ENCODE measurements around the gene THSD7B. TPM values are rescaled to one million over a fixed set of nuclear protein-coding genes. Genes with fewer than 3 reads are reported as not detected.
A peak's percentile ranks its signal among the peaks of the same experiment; 100 is the strongest.

THSD7B gene
- total and polyA plus RNA-seq, 8 donors, result 0.13 to 4.5 (median 2.7) TPM

DNA sequence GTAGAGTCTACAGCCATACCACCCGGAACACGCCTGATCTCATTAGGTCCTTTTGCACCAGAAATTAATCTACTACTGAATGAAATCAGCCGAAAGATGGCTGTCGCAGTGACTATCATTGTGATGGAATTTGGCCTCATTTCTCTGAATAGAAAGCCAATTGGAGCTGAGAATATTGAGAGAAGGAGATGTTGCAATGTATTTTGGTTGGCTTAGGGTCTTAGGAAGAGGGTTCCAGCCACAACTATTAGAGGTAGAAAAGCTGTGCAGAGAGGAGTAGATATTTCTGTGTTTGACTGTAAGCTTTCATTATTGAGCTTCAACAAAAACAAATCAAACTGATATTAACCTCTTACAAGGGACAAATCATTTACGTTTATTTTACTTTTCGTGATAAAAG, 98.1 kb downstream of the THSD7B start:
- Histone ChIP-seq H3K27me3 (no peaks in the 10 kb centered on the region), H3K36me3 (no peaks in the 10 kb centered on the region), H3K9me3 (no peaks in the 10 kb centered on the region), H3K4me1 (no peaks in the 10 kb centered on the region), H3K4me3 (no peak overlapping the region), H3K27ac (no peak overlapping the region)
- intact Hi-C loops (cut with DNase I), result no loop called here
- ATAC-seq, result no peak
- TF ChIP-seq, protein P1, sequence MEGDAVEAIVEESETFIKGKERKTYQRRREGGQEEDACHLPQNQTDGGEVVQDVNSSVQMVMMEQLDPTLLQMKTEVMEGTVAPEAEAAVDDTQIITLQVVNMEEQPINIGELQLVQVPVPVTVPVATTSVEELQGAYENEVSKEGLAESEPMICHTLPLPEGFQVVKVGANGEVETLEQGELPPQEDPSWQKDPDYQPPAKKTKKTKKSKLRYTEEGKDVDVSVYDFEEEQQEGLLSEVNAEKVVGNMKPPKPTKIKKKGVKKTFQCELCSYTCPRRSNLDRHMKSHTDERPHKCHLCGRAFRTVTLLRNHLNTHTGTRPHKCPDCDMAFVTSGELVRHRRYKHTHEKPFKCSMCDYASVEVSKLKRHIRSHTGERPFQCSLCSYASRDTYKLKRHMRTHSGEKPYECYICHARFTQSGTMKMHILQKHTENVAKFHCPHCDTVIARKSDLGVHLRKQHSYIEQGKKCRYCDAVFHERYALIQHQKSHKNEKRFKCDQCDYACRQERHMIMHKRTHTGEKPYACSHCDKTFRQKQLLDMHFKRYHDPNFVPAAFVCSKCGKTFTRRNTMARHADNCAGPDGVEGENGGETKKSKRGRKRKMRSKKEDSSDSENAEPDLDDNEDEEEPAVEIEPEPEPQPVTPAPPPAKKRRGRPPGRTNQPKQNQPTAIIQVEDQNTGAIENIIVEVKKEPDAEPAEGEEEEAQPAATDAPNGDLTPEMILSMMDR (IDR thresholded peaks at IDR 0.05), result no peak
- DNase-seq, result no peak

- Histone ChIP-seq H3K27me3 (no peaks in the 10 kb centered on the region), H3K4me1 (no peaks in the 10 kb centered on the region), H3K4me3 (no peak overlapping the region), H3K36me3 (no peaks in the 10 kb centered on the region), H3K9me3 (no peaks in the 10 kb centered on the region), H3K27ac (no peak overlapping the region)
- intact Hi-C loops (cut with DNase I), result no loop called here
- DNase-seq (no peak), ATAC-seq (no peak)
- TF ChIP-seq, protein P1 (IDR thresholded peaks at IDR 0.05), result no peak
Measured at GRCh38 chr2:136863874-136864273, 98.5 kb downstream of the THSD7B start.

DNA sequence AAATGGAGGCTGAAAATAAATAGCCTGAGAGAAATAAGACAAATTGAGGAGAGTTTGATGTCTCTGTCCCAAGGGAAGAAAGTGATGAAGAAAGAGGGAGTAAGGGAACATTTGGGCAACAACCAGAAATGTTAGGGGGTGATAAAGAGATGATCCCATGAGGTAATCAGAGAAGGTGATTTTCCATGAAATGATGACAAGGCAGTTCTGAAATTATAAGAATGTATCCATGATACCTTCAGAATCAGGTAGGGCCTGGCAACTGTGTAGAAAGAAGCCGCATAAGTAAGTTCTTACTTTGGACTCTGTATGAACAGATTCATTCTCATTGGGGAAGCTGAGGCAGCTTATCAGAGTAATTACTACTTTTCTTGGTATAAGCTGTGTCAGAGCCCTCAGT, 106.1 kb downstream of the THSD7B start:
- H3K9me3 ChIP-seq, result no peaks in the 10 kb centered on the region
- TF ChIP-seq, protein P1 (IDR thresholded peaks at IDR 0.05), result no peak
- H3K27ac ChIP-seq, result no peak overlapping the region
- H3K27me3 ChIP-seq, result no peaks in the 10 kb centered on the region
- ATAC-seq (no peak), DNase-seq (no peak)
- no peak overlapping the region for H3K4me3 ChIP-seq
- intact Hi-C loops (cut with DNase I), result no loop called here
- no peaks in the 10 kb centered on the region for H3K4me1 ChIP-seq
- H3K36me3 ChIP-seq, result no peaks in the 10 kb centered on the region

- Histone ChIP-seq H3K27ac (no peak overlapping the region), H3K27me3 (no peaks in the 10 kb centered on the region), H3K9me3 (no peaks in the 10 kb centered on the region), H3K4me1 (no peaks in the 10 kb centered on the region), H3K36me3 (no peaks in the 10 kb centered on the region), H3K4me3 (no peak overlapping the region)
- intact Hi-C loops (cut with DNase I), result no loop called here
- ATAC-seq (peak; percentile 43), DNase-seq (no peak)
- TF ChIP-seq, protein P1 (IDR thresholded peaks at IDR 0.05), result no peak
Measured at GRCh38 chr2:136874258-136874657, 108.9 kb downstream of the THSD7B start.

DNA sequence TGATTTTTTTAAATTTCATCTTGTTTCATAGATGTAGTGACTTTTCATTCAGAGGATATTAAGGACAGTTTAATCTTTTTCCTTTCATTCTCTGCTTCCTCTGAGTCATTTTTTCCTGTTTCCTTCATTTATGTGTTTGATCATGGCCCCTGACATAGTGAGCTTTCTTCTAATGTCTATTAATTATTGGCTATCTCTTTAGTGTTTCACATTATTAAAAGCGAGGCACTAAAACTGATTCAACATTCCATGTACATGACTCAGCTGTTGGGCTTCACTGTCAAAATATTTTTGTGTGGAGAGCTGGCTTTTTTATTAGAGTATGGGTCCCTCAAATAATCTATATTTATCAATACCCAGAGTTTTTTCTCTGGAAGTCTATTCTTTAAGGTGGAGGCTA, 125.8 kb downstream of the THSD7B start:
- intact Hi-C loops (cut with DNase I), result no loop called here
- H3K9me3 ChIP-seq, result no peaks in the 10 kb centered on the region
- no peaks in the 10 kb centered on the region for H3K36me3 ChIP-seq
- DNase-seq (no peak), ATAC-seq (no peak)
- H3K27me3 ChIP-seq, result no peaks in the 10 kb centered on the region
- no peak overlapping the region for H3K27ac ChIP-seq
- TF ChIP-seq, protein P1 (IDR thresholded peaks at IDR 0.05), result no peak
- H3K4me3 ChIP-seq, result no peak overlapping the region
- H3K4me1 ChIP-seq, result no peaks in the 10 kb centered on the region
